Mesenchymal stem cell (in vitro differentiated cells and primary cell): ENCODE measurements around the gene SEC14L2.
A peak's percentile ranks its signal among the peaks of the same experiment; 100 is the strongest.

Experiments
- DNase-seq: peaks from one replicate; pipeline ENCODE4 v3.0.0-alpha.2; 2013
- H2AFZ ChIP-seq: one replicate; pipeline ENCODE4 v1.6.1; 2013; ENCODE audit warnings: low read depth, mild to moderate bottlenecking, control low read depth, inconsistent platforms, low read length, moderate library complexity
- H2AK5ac ChIP-seq: 2 replicates; pipeline ENCODE4 v1.6.1; 2013; ENCODE audit warnings: low read length, moderate library complexity, mild to moderate bottlenecking, inconsistent platforms; ENCODE audit not compliant: severe bottlenecking
- H2BK120ac ChIP-seq: one replicate; pipeline ENCODE4 v1.6.1; 2013; ENCODE audit warnings: low read depth, mild to moderate bottlenecking, inconsistent platforms, low read length, moderate library complexity
- H2BK12ac ChIP-seq, 2 experiments: one replicate each; pipeline ENCODE4 v1.6.1; 2013; ENCODE audit warnings: inconsistent platforms in 2 of 2, low read length in 2 of 2, mild to moderate bottlenecking in 2 of 2, moderate library complexity in 2 of 2, control low read depth in 1 of 2
- H2BK15ac ChIP-seq: one replicate; pipeline ENCODE4 v1.6.1; 2013; ENCODE audit warnings: mild to moderate bottlenecking, low read depth, inconsistent platforms; ENCODE audit not compliant: poor library complexity, severe bottlenecking
- H2BK5ac ChIP-seq: 2 replicates; pipeline ENCODE4 v1.6.1; 2013; ENCODE audit warnings: low read depth, mild to moderate bottlenecking, low read length, control low read depth, inconsistent platforms; ENCODE audit not compliant: poor library complexity, severe bottlenecking
- H3K14ac ChIP-seq, 2 experiments: one replicate each; pipeline ENCODE4 v1.6.1; 2013; ENCODE audit warnings: inconsistent platforms in 2 of 2, low read length in 2 of 2, control low read depth in 1 of 2, mild to moderate bottlenecking in 1 of 2, moderate library complexity in 1 of 2
- H3K18ac ChIP-seq, 2 experiments: one replicate each; pipeline ENCODE4 v1.6.1; 2013; ENCODE audit warnings: inconsistent platforms in 2 of 2, low read length in 2 of 2, control low read depth in 1 of 2, low read depth in 1 of 2, mild to moderate bottlenecking in 1 of 2
- H3K23ac ChIP-seq, 2 experiments: one replicate each; pipeline ENCODE4 v1.6.1; 2013; ENCODE audit warnings: inconsistent platforms in 2 of 2, low read length in 2 of 2, mild to moderate bottlenecking in 2 of 2, moderate library complexity in 2 of 2, control low read depth in 1 of 2
- H3K27ac ChIP-seq: 2 replicates; pipeline ENCODE4 v1.5.1; 2013; ENCODE audit warnings: mild to moderate bottlenecking, moderate library complexity, low read length, control low read depth, inconsistent platforms; ENCODE audit not compliant: poor library complexity, severe bottlenecking
- H3K27me3 ChIP-seq, 2 experiments: 2 replicates each; pipeline versions ENCODE4 v1.6.1 to v1.7.0; 2013; ENCODE audit warnings: low read length in 2 of 2, mild to moderate bottlenecking in 2 of 2, moderate library complexity in 2 of 2, control low read depth in 1 of 2, inconsistent platforms in 1 of 2; ENCODE audit not compliant: control insufficient read depth in 1 of 2, insufficient read depth in 1 of 2
- H3K36me3 ChIP-seq, 2 experiments: 2 replicates each; pipeline versions ENCODE4 v1.6.1 to v1.7.0; 2013; ENCODE audit warnings: low read length in 2 of 2, control low read depth in 1 of 2, inconsistent platforms in 1 of 2, low read depth in 1 of 2, mild to moderate bottlenecking in 1 of 2; ENCODE audit not compliant: insufficient read depth in 2 of 2, control insufficient read depth in 1 of 2
- H3K4ac ChIP-seq, 2 experiments: one replicate each; pipeline ENCODE4 v1.6.1; 2013; ENCODE audit warnings: inconsistent platforms in 2 of 2, low read length in 2 of 2, mild to moderate bottlenecking in 2 of 2, moderate library complexity in 2 of 2, control low read depth in 1 of 2, low read depth in 1 of 2
- H3K4me1 ChIP-seq: 2 replicates; pipeline ENCODE4 v1.6.1; 2013; ENCODE audit warnings: low read depth, low read length, control low read depth; ENCODE audit not compliant: control insufficient read depth, insufficient read depth
- H3K4me2 ChIP-seq: 2 replicates; pipeline ENCODE4 v1.6.1; 2013; ENCODE audit warnings: low read length, mild to moderate bottlenecking, inconsistent platforms; ENCODE audit not compliant: poor library complexity, severe bottlenecking
- H3K4me3 ChIP-seq, 2 experiments: 2 replicates each; pipeline versions ENCODE4 v1.5.1 to v1.7.0; 2013; ENCODE audit warnings: low read length in 2 of 2, mild to moderate bottlenecking in 2 of 2, control low read depth in 1 of 2, low read depth in 1 of 2; ENCODE audit not compliant: insufficient read depth in 1 of 2
- H3K79me1 ChIP-seq: replicated peaks from 2 replicates; pipeline ENCODE4 v1.6.1; 2013; ENCODE audit warnings: mild to moderate bottlenecking, control low read depth, low read length, inconsistent platforms; ENCODE audit not compliant: poor library complexity, severe bottlenecking
- H3K9ac ChIP-seq: 2 replicates; pipeline ENCODE4 v1.7.0; 2013; ENCODE audit warnings: mild to moderate bottlenecking, low read length, moderate library complexity
- H3K9me3 ChIP-seq: 2 replicates; pipeline ENCODE4 v1.7.0; 2013; ENCODE audit warnings: mild to moderate bottlenecking, low read length; ENCODE audit not compliant: control insufficient read depth
- H4K8ac ChIP-seq: one replicate; pipeline ENCODE4 v1.6.1; 2013; ENCODE audit warnings: inconsistent platforms, mild to moderate bottlenecking, low read length, moderate library complexity
- H4K91ac ChIP-seq: one replicate; pipeline ENCODE4 v1.6.1; 2013; ENCODE audit warnings: mild to moderate bottlenecking, low read length, inconsistent platforms
- WGBS: methylation state at CpG from one replicate; pipeline ENCODE4 v1.1.7; 2013; ENCODE audit warnings: mixed read lengths; 5-methylcytosine and 5-hydroxymethylcytosine counted together

SEC14L2 gene

DNA sequence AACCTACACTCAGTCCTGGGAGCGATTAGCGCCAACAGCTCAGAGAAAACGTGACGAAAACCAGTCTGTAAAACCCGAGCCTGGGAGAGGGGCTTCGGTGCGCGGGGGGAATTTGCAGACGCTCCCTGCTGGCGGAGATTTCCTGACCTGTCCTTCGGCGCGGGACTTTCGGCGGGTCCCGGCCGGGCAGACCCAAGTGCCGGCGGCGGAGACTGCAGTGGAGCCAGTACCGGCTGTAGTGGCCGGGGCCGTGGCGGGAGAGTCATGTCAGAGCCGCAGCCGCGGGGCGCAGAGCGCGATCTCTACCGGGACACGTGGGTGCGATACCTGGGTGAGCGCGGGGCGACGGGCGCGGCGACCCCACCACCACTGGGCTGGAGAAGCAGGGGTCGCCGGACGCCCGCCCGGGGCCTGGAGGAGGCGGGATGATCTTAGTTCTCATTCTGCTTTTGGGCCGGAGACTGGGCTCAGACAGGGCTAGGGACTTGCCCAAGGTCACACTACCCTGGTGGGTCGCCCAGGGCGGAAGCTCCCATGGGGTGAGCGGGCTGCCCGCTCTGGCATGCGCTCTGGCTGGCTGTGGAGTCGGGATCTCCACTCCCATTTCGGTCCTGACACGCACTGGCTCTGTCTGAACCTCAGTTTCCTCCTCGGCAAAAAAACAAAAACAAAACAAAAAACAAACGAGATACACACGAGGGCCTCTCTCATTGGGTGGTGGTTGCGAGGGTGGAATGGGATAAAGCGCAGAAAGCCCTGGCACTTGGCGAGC is 29.0 kb downstream of the SEC14L2 start, which contains the start of gene MTFP1:
MTFP1 (plus strand) TSS at position 153 of the 772 bp plus-strand sequence; CDS start at position 265, 112 bp downstream.
- H3K36me3 ChIP-seq: peaks cover 6 to 24% of the 10 kb centered on the region in 2 experiments
- H2BK5ac ChIP-seq: no peak within 1 kb of the TSS
- peak within 1 kb of the TSS; percentile 43 for H2BK120ac ChIP-seq
- H3K14ac ChIP-seq: peak within 1 kb of the TSS in 1 of 2 experiments; percentile 36
- peak within 1 kb of the TSS; percentile 96 for H3K9ac ChIP-seq
- DNase-seq: peak; percentile 79
- H3K9me3 ChIP-seq: no peaks in the 10 kb centered on the region
- H3K27ac ChIP-seq: peak within 1 kb of the TSS; percentile 91
- no peak within 1 kb of the TSS for H3K23ac ChIP-seq
- peak within 1 kb of the TSS; percentile 66 to 94 for H3K18ac ChIP-seq
- peak within 1 kb of the TSS in 1 of 2 experiments; percentile 45 for H2BK12ac ChIP-seq
- H3K4me3 ChIP-seq: peak within 1 kb of the TSS; percentile 76 to 85
- peak within 1 kb of the TSS; percentile 73 for H4K8ac ChIP-seq
- peak within 1 kb of the TSS; percentile 59 for H2AFZ ChIP-seq
- peak within 1 kb of the TSS; percentile 88 for H3K4me2 ChIP-seq
- peak within 1 kb of the TSS; percentile 94 for H2BK15ac ChIP-seq
- H3K79me1 ChIP-seq: no peaks in the 10 kb centered on the region
- H2AK5ac ChIP-seq: peak within 1 kb of the TSS; percentile 50
- H3K4ac ChIP-seq: peak within 1 kb of the TSS; percentile 58 to 74
- peak within 1 kb of the TSS; percentile 74 for H4K91ac ChIP-seq
- WGBS: 1% methylated on average over 59 of the region's 61 CpGs
- no peaks in the 10 kb centered on the region for H3K27me3 ChIP-seq
- peaks cover 28% of the 10 kb centered on the region for H3K4me1 ChIP-seq

DNA sequence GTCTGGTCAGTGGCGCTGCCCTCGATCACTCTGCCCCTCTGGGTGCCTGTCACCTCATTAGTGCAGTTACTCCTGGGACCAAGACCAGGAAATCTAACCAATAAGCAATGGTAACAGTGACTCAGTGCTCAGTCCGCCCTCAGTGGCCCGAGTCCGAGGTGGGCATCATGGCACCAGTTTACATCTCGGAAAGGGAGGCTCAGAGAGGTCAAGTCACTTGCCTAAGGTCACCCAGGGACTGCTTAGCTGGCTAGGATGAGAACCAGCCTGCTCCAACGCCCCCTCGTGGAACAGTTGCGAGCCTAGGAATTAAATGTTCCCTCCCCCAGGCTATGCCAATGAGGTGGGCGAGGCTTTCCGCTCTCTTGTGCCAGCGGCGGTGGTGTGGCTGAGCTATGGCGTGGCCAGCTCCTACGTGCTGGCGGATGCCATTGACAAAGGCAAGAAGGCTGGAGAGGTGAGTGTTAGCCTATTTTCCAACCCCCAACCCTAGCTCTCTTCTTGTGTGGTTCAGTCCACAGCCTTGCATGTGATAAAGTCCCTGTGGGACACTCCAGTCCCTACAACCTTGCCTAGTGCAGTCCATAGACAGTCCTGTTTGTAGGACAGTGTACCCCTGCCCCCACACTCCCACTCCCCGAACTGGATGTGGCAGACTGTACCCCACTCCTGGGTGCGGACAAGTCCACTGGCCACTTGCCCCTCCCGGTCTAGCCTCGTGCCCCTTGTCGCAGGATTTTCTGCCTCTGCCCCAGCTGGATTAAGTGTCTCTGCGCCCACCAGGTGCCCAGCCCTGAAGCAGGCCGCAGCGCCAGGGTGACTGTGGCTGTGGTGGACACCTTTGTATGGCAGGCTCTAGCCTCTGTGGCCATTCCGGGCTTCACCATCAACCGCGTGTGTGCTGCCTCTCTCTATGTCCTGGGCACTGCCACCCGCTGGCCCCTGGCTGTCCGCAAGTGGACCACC is 29.9 kb downstream of the SEC14L2 start:
- H3K79me1 ChIP-seq: no peaks in the 10 kb centered on the region

DNA sequence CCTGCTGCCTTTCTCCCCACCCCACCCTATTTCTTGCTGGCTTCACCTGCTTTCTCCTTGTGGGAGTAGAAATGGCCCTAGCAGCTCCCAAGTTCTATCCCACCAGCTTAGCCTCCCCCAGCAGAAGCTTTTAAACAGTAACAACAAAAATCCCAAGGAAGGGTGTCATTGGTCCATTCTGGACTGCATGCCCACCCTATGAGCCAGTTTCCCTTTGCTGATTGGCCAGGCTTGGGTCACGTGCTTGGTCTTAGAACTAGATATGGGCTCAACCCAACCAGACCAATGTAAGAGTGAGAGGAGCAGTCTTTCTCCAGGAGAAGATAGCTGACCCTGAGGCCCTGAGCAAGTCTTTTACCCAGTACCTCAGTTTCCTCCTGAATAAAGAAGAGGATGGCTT is 31.1 kb downstream of the SEC14L2 start:
- H3K4me3 ChIP-seq: no peak overlapping the region
- H2BK15ac ChIP-seq: no peak overlapping the region
- no peaks in the 10 kb centered on the region for H3K27me3 ChIP-seq
- no peak overlapping the region for H2AK5ac ChIP-seq
- 93% methylated on average over 1 of the region's 1 CpG for WGBS
- H3K9me3 ChIP-seq: no peaks in the 10 kb centered on the region
- H2BK120ac ChIP-seq: no peak overlapping the region
- H3K36me3 ChIP-seq: peaks cover 0 to 24% of the 10 kb centered on the region in 2 experiments
- no peak overlapping the region for H3K27ac ChIP-seq
- no peak overlapping the region for H3K4ac ChIP-seq
- no peak for DNase-seq
- no peak overlapping the region for H3K23ac ChIP-seq
- no peak overlapping the region for H3K4me2 ChIP-seq
- no peak overlapping the region for H2BK12ac ChIP-seq
- no peak overlapping the region for H2BK5ac ChIP-seq
- no peak overlapping the region for H3K14ac ChIP-seq
- H3K4me1 ChIP-seq: peaks cover 22% of the 10 kb centered on the region
- no peak overlapping the region for H3K9ac ChIP-seq
- H2AFZ ChIP-seq: no peak overlapping the region
- no peak overlapping the region for H4K91ac ChIP-seq
- no peaks in the 10 kb centered on the region for H3K79me1 ChIP-seq
- no peak overlapping the region for H4K8ac ChIP-seq
- H3K18ac ChIP-seq: no peak overlapping the region

More for the DNA sequence above, 29.9 kb downstream of the SEC14L2 start:
- Histone ChIP-seq H3K36me3 (peaks cover under 1 to 24% of the 10 kb centered on the region in 2 experiments), H3K4me1 (peaks cover 28% of the 10 kb centered on the region), H2BK12ac (peak overlapping the region in 1 of 2 experiments; percentile 45), H2BK15ac (no peak overlapping the region), H3K9ac (peak overlapping the region; percentile 96), H3K14ac (no peak overlapping the region), H3K4me3 (peak overlapping the region; percentile 76 to 85), H3K27ac (peak overlapping the region; percentile 27), H2AK5ac (peak overlapping the region; percentile 20), H4K8ac (peak overlapping the region; percentile 1), H3K9me3 (no peaks in the 10 kb centered on the region), H2BK120ac (no peak overlapping the region), H4K91ac (no peak overlapping the region), H3K4ac (peak overlapping the region in 1 of 2 experiments; percentile 24), H3K18ac (no peak overlapping the region), H3K27me3 (no peaks in the 10 kb centered on the region), H3K23ac (no peak overlapping the region), H2BK5ac (no peak overlapping the region), H3K4me2 (peak overlapping the region; percentile 83), H2AFZ (no peak overlapping the region)
- 56% methylated on average over 29 of the region's 29 CpGs for WGBS
- peak; percentile 83 for DNase-seq
